Hepatocyte (in vitro differentiated cells): ENCODE measurements around the gene ZFHX3.

ENCODE experiments used
- EZH2 ChIP-seq: fragments of 200-600 bp; sonication (generic); IDR thresholded peaks from 2 replicates; pipeline ENCODE4 v1.6.1; 2016; ENCODE audit warnings: antibody characterized with exemption, mild to moderate bottlenecking, borderline replicate concordance
- TF ChIP-seq, protein P1 (sequence below): fragments of 200-600 bp; sonication (generic); IDR thresholded peaks from 2 replicates; pipeline ENCODE4 v1.5.1; 2016; ENCODE audit warnings: antibody characterized with exemption, mild to moderate bottlenecking; ENCODE audit not compliant: poor library complexity

DNA sequence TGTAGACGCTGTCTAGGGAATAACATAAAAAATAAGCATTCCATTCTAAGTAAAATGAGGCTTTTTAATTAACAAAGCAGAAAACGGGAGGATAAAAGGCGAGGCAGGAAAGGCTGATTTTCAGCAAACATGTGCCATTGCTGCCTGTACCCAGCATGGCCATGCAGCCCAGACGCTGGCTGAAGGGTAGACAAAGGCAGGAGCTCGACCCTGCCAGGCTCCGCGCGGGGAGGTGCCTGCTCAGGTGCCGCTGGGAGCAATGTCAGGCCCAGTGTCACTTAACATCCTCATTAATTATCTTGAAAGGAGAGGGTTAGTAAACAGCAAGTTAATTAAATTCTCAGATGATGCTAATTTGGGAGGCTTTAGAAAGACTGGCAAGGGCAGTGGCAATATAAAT is 136.0 kb downstream of the ZFHX3 start:
- TF ChIP-seq, protein P1, sequence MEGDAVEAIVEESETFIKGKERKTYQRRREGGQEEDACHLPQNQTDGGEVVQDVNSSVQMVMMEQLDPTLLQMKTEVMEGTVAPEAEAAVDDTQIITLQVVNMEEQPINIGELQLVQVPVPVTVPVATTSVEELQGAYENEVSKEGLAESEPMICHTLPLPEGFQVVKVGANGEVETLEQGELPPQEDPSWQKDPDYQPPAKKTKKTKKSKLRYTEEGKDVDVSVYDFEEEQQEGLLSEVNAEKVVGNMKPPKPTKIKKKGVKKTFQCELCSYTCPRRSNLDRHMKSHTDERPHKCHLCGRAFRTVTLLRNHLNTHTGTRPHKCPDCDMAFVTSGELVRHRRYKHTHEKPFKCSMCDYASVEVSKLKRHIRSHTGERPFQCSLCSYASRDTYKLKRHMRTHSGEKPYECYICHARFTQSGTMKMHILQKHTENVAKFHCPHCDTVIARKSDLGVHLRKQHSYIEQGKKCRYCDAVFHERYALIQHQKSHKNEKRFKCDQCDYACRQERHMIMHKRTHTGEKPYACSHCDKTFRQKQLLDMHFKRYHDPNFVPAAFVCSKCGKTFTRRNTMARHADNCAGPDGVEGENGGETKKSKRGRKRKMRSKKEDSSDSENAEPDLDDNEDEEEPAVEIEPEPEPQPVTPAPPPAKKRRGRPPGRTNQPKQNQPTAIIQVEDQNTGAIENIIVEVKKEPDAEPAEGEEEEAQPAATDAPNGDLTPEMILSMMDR = no peak
- no peak for TF ChIP-seq EZH2
